Activated CD4-positive, alpha-beta T cell treated with anti-CD3 and anti-CD28 coated beads, Interleukin-2, Interleukin-6, amounts not matched to agents 100 ng/mL and 50 ng/mL, durations not matched to agents 16 hours and 8 hours (primary cell): ENCODE results near the gene CAMTA1.

ENCODE experiments used
- DNase-seq: peaks from one replicate; pipeline ENCODE4 v3.0.0-alpha.2; 2020

Gene CAMTA1

DNA sequence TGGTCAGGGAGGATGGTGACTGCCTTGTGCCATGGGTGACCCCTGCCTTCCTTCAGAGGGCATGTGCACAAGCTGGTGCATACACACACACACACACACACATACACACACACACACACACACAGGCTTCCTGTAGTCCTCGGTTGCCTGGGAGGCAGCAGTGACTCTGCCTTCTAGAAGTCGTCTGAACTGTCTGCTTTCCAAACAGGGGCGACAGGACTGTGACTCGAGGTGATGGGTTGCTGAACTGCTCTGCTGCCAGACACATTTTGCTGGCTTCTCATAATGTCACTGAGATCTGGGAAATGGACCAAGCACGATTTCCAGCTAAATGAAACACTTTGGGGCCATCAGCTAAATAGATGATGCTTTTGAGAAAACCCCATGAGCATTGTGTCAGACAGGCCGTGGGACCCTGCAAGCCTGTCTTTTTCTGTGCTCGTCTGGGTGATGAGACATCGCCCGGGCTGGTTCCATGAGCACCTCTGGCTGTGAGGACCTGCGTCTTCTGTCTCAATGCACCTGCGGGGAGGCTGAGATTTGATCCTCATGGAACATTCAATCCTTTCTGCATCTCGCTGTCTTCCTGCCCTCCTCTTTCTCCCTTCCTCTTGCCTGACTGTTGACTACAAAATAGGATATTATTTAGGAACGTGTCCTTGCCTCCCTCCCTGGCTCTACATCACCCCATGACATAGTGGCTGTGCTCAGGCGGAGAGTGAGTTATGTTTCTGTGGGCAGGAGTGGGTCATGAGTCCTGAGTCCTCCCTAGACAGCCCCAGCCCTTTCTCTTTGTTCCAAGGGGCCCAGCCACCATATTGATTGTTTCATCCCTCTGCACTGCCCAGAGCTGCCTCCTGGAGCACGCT, 436.8 kb downstream of the CAMTA1 start:
- DNase-seq, result no peak

DNA sequence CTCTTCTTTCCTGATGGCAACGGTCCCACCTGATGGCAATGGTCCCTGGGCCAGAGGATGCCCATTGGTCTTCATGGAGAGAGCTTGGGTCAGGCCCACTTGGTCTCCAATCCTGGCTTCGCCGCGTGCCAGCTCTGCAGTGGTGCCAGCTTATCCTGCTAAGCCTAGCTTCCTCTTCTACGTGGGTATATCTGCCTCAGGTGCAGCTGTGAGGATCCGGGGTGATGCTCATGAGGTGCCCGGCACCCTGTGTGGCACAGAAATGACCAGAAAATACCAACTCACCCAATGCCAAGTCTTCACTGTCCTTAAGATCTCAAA, 437.4 kb downstream of the CAMTA1 start:
- no peak for DNase-seq

DNA sequence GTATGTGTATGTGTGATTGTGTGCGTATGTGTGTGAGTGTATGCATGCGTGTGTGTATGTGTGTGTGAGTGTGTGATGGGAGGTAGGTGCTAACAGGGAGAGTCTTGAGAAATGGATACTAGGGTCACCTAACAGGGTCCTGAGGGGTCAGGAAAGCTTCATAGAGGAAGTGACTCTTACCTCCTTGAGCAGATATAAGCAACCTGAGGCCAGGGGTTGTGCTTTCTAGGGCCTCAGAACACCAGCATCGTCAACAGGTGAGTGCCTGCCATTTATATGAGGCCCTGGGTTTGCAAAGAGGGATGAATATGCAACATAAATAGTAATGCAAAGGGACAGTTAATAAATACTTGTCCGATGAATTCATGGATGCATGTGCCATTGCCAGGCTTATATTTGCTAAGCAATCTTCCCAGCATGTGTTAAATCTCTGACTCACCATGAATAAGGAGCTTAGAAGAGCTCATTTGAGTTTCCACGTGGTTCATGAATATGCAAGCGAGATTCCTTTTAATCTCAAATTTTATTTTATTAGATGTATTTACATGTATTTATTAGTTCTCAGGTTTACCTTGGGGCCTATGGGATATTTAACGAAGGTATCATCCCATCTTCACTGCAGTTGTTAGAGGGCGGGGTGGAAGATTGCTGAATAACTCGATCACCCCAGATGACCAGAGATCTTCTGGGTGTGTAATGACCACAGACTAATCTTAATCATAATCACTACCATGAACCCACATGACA, 438.3 kb downstream of the CAMTA1 start:
- no peak for DNase-seq

DNA sequence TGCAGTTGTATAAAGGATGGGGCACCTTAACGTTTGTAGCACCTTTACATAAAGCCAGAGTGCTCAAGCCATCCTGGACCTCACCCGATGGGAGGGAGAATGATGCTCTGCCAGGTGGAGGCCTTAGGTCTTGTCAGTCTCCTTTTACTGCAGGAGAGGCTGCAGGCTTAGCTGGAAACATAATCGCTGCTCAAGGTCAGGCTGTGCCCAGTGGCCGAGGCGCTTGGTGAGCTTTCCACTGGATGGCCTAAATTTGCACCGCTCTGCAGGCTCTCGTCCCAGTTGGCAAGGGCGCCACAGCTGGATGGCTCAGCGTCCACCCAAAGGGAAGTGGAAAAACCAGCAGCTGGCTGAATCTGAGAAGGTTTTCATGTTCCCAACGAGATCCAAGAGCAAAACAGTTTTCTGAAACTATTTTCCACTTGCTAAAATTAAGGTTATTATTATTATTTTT, 438.9 kb downstream of the CAMTA1 start:
- DNase-seq, result no peak

DNA sequence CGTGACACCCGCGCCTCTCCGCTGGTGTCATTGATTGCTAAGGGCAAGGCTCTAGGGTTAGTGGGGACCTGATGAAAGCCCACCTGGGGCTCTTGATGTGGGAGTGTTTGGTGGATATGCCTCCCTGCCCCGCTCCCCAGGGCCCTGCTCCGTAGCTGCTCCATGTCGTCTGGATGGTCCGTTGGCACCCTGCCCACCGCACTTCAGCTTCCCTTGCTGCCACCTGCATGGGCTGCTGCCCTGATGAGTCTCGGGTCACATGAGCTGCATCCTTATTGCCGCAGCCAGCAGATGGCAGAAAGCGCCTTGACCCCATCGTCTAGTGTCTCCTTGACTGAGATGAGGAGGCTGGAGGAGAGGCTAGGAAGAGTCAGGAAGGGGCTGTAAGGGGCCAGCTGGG, 439.4 kb downstream of the CAMTA1 start:
- DNase-seq, result no peak

DNA sequence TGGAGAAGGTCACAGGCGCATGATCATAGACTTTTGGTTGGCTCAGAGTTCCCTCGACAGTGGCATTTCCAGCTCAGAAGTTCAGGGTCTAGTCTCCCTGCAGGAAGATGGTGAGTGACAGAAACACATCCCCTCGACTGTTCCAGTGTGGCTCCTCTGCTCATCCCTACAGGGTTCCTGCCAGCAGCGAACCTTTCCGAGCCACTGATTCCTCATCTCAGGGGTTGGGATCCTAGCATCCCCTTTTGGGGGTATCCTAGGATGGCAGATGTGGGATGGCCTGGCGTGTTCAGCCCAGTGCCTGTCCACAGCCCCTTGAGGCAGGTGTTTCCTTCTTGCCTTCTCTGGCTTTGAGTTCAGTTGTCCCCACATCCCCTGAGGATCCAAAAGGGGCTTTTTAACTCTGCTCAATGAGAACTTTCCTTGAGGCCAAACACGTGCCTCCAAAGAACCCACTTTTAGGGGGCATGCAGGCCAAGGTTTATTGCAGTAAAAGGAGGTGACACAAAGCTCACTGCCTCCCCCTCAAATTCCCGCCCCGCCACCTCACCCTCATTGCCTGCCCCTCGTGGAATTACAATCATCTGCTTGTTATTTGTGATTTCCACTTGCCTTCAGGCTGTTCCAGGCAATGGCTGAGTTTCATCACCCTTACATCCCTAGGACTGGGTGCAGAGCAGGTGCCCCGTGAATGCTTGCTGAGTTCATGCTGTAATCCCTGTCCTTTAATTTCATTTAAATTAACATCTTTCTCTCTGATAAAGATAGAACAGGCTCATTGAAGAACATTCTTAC, 440.7 kb downstream of the CAMTA1 start:
- DNase-seq, result no peak

DNA sequence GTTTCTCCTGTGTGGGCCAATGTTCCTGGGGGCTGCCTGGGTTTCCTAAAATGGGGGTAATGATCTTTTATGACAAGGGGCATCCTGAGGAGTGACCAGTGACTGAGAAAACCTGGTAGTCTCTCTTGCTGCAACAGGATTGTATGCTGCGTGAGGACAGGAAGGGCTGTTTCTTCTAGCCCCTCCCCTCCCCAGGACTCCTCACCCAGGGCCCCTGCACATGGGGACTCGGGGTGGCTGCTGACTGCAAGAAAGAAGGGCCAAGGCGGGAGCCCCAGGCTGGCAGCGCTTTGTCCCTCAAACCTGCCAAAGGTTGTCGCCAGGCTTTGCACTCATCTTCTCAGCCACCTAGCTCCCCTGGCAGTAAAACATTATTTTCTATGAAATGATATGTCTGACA, 442.4 kb downstream of the CAMTA1 start:
- DNase-seq, result no peak

DNA sequence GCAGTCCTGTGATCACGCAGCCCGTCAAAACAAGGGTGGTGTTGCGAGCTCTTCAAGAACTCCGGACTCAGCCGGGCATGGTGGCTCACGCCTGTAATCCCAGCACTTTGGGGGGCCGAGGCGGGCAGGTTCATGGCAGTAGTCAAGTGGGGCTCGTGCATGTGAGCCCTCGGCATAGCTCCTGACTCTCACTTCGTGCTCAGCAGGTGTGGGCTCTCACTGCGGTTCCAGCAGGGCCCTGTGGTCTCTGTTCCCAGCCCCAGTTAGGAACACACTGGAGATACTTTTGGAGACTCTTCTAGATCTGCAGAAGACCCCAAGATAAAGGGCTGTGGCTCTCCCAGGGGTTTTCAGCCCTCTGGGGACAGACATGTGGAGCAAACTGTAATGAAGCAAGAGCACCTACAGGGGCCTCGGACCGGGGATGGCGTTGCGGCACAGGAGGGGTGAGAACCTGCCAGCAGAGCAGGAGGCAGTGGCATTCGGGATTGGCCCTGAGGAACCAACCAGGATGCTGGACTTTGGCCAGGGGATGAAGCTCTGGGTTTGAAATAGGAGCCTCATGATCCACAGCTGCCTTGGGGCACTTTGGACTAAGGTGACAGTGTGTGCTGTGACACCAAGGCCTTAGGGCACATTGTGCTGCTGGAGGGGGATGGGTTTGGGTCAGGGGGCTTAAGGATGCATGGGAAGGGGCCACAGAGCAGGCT, 443.2 kb downstream of the CAMTA1 start:
- DNase-seq, result no peak

DNA sequence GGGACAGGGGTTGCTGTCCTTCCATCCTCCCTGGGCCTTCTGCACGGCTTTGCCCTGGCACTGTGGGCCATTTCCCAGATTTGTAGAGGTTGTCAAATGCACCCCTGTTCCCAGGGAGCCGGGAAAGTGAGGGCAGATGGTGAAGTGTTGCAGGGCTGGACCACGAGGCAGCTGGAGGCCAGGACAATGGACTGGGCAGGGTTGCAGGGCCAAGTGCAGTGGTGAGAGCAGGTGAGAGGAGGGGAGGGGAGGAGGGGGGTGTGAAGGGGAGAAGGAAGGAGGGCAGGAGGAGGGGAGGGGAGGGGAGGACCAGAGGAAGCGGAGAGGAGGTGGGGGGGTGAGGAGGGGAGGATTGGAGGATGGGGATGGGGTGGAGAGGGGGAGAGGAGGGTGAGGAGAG, 443.9 kb downstream of the CAMTA1 start:
- no peak for DNase-seq

DNA sequence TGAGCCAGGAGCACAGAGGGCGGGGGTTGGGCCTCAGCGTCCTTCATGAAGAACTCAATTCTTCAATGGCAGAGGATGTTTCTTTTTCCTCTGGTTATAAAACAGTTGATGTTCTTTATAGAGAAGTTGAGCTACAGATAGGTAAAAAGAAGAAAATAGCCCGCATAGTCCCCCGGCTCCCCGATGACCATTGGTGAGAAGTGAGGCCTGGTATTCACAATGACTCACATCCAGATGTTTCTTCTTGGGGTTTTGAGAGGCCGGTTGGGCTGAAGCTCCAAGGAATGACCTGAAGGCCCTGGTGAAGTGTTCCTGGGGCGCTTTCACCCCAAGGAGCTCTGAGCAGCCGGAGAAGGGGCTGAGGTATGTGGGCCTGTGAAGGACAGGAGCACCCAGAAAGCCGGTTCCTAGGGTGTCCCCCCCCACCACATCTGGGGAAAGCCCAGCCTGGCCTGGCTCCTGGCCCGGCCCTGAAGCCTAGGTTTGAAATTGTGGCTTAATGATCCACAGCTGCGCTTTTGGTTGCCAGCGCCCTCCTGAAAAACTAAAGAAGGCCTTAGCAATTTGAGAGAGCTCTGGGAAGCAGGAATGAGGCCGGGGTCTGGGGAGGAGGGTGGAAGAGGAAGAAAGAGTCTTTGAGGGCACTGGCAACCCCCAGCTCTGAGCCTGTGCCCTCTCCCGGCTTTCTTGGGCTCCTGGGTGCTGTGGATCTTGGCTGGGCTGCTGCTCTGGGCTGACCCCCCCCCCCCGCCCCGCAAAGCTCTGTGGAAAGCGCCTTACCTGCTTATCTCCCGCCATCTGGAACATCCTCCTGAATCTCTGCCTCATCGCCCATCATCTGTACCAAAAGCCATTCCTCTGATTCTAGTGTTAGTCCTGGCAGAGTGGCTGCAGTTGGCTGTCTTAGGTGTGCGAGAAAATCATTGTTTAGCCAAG, 444.7 kb downstream of the CAMTA1 start:
- no peak for DNase-seq

DNA sequence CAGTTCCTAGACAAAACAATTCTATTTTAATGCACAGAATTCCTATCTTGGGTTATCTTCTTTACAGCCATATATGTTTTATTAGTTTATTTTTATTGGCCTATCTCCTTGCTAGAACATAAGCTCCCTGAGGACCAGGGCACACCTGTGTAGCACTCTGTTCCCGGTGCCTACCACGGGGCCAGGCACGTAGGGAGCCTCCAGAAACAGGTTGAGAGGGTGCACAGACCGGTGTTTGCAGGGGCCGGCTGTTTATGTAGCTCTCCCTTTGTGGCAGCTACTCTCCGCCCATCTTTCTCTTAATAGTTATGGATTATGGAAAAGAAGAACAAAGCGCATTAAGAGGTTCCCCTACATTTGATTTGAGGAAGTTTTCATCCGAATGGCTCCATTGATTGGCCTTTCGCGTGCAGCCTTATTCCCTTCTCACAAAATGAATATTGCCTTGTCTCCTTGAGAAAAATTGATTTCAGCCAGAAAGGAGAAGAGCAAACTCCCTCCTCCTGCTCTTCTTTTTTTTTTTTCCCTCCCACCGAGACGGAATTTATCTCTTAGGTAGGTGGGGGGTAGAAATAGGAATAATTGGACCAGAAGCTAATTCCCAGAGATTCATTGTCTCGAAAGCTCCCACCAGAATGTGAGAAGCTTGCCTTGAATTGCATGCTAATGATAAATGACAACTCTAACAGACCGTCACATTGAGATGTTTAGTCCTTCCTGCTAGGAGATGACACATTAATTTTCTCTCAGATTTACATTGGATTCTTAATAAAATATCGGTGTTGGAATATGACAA, 447.4 kb downstream of the CAMTA1 start:
- no peak for DNase-seq

DNA sequence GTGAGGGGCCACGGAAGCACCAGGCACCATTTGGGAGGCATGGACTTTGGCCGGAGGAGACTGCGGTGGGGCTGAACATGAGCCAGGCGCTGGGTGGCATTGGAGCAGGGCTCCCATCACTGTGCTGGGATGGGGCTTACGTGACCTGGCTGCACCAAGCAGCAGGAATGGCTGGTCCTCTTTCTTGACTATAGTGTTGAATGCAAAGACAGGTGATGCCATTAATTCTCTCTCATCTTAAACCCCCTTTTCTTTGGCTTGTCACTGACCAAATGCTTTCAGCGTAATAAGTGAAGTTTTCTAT, 447.9 kb downstream of the CAMTA1 start:
- DNase-seq, result no peak

DNA sequence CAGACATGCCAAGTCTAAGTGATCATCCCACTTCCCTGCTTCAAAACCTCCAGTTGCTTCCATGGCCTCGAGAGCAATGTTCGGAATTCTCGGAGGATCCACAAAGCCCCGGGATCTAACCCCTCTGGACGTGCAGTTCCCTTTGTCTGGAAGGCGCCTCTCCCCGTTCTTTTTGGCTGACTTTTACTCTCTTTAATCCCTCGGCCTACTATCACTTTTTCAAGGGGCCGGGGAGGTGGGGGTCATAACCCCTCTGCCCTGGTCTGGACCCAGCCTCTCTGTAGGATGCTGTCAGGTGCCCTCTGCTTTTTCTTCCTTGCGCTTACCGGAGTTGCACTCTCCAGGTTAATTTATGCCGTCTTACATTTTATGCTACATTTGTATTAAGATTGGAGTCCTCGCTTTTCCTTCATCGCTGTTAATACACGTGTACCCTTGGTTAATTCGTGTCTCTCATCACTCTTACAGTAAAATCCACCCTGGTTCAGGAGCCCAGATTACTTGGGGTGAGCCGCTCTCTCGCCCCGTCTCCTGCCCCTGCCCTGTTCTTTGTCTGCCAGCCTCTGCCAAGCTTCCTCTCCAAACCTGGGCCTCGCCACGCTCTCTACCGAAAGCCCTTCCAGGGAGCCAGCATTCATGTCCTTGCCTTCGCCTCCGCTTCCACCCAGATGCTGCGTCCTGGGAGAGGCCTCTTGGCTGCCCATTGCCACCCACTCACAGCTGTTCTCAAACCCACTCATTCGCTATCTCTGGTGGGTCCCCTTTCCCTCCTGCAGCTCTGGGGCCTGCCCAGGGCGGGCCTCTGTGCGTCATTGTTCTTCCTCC, 448.6 kb downstream of the CAMTA1 start:
- DNase-seq, result no peak

DNA sequence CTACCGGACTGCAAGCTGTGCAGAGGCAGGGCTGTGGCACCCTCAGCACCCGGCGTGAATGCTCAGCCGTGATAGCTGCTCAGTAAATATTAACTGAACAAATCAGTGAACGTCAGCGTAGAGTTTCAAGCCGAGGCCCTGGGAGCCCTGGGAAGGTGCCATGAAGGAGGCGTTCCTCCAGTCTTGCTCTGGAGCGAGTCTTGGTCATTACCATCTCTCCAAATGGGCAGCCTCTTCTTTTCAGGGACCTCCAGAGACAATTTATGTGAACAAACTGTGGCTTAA, 449.2 kb downstream of the CAMTA1 start:
- no peak for DNase-seq

DNA sequence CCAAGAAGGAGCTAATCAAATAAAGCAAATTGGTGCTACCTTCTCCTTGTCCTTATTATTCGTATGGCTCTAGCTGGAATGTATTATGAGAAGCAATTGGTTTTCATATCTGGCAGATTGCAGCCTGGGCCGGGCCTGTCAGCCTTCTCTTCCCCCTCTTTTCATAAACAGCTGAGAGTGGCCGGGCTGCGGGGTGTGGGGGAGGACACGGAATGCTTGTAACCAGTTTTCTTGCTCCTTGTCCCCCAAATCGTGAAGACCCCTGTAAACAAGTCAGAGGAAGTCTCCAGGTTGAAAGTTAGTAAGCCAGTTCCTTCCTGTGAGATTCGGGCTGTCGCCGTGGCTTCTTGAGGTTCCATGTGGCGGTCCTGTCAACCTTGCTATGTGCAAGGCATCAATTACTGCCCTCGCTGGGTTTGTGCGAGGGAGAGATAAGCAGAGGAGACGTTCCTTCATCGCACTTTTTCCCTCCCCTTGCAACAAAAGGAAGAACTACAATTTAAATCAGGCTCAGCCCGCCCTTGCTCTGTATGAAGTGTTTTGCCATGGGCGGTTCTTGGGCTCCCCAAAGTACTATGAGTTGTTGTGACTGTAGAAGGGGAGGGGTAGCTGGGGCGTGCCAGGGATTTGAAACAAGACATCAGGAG, 450.7 kb downstream of the CAMTA1 start:
- DNase-seq, result no peak

DNA sequence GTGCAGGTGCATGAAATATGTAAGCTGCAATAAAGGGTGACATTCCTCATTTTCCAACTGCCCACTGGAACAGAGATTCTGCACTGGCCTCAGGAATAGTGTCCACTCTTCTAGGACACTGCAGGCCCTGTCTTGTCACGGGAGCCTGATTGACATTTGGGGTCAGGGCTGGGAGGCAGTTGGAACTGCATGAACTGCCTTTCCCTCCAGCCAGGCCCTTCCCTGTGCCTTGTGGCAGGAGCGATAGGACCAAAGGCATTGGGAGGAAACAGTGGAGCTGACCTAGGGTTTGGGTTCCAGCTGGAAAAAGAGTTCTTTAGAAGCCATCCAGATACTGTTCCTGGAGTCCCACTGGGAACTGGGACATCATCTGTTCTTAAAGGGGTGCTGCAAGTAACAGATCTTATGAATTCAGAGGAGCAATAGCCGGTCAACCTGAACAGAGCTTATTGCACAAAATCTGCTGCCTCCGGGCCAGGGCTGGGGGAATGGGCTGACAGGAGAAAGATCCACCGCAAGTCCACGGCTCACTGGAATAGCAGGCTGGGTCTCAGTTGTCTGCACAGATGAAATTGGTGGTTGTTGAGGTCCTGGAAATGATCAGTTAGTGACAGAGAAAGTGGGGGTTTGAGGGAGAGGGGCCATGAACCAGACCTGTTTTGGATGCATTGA, 451.7 kb downstream of the CAMTA1 start:
- DNase-seq, result no peak

DNA sequence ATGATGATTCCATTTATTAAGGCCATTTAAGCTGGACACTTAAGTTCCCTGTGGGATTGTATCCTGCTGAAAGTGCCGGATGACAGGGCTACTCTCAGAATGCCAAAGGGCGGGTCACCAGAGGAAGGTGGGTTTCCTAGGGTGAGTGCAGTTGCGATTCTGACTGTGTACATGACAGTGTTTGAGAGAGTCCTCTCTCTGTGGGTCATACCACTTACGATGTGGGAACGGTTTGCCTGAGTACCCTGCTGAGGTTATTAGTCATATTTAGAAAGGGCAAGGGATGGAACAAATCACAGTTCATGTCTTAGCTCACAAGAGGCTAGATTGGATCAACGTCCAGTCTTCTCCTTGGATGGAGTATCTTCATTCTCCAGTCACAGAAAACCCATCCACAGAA, 461.9 kb downstream of the CAMTA1 start:
- no peak for DNase-seq

DNA sequence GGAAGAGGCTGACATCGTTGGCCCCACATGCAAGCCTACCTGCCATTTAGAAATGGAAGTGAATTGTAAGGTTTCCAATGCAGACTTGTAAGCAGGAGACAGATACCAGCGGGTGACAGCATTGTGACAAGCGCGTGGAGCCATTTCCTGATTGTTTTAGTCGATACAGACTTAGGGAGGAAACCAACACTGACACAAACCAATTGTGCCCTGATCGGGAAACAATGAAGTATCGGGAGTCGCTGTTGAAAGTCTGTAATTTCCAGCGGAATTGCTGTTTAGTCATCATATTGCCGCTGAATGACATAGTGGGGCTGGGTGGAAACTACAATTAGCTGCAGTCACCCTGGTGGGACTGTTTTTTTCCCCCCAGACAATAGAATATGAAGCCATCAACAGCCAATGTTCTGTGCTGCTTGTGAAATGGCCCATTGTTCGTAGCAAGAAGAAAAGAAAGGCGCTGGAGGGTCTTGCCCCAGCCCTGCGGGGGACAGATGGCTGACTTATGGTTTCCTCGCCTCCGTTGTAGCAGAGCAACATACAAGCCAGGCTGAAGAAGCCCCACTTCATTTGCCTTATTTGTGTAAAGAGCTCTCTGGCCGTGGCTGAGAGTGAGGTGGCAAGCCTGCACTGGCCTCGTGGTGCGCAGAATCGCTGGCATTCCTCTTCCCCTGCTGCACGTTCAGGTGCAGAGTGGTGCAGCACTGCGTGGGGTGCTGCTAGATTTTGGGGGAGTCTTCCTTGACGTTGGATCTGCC, 462.7 kb downstream of the CAMTA1 start:
- DNase-seq, result no peak
